HG03139 (cell line): ENCODE data around the gene PIP4K2A.
"Not testable (repeated sequence)": the region's sequence is repeated elsewhere in the genome, so short reads cannot be mapped to it uniquely, and the experiment has no call there.

ENCODE experiments used
- ATAC-seq: cut with Tn5 transposase; IDR thresholded peaks from one replicate; pipeline ENCODE4 v1.9.1; 2021; ENCODE audit not compliant: unreplicated experiment

PIP4K2A gene

GRCh38 chr10:22714479-22715289 is at the start of gene PIP4K2A:
Gene PIP4K2A (minus strand): TSS chr10:22714578. CDS start chr10:22714326, 252 bp downstream.
- peak; percentile 71 for ATAC-seq

GRCh38 chr10:22761569-22762220 is 47.3 kb upstream of the PIP4K2A start:
- ATAC-seq: no peak

- ATAC-seq: no peak
These were observed 45.6 kb upstream of the PIP4K2A start for GRCh38 chr10:22760025-22760424.

- no peak for ATAC-seq
These were observed 44.5 kb upstream of the PIP4K2A start for GRCh38 chr10:22758867-22759266.

GRCh38 chr10:22754296-22754695 is 39.9 kb upstream of the PIP4K2A start:
- ATAC-seq: no peak

- ATAC-seq: no peak
These were observed 39.4 kb upstream of the PIP4K2A start for GRCh38 chr10:22753786-22754185.

GRCh38 chr10:22752272-22752889 is 38.0 kb upstream of the PIP4K2A start:
- ATAC-seq: no peak

GRCh38 chr10:22750131-22750530 is 35.8 kb upstream of the PIP4K2A start:
- ATAC-seq: no peak

GRCh38 chr10:22744858-22745257 is 30.5 kb upstream of the PIP4K2A start:
- not testable (repeated sequence) for ATAC-seq

- ATAC-seq: peak; percentile 99
These were observed 28.3 kb upstream of the PIP4K2A start for GRCh38 chr10:22742678-22743077.

- not testable (repeated sequence) for ATAC-seq
These were observed 27.3 kb upstream of the PIP4K2A start for GRCh38 chr10:22741631-22742030.

GRCh38 chr10:22740180-22740579 is 25.8 kb upstream of the PIP4K2A start:
- ATAC-seq: no peak

- no peak for ATAC-seq
These were observed 23.2 kb upstream of the PIP4K2A start for GRCh38 chr10:22737587-22737986.

GRCh38 chr10:22736134-22736533 is 21.8 kb upstream of the PIP4K2A start:
- no peak for ATAC-seq

GRCh38 chr10:22733992-22734391 is 19.6 kb upstream of the PIP4K2A start:
- ATAC-seq: no peak

GRCh38 chr10:22727663-22728062 is 13.3 kb upstream of the PIP4K2A start:
- ATAC-seq: no peak

- no peak for ATAC-seq
These were observed 12.7 kb upstream of the PIP4K2A start for GRCh38 chr10:22727112-22727511.

- ATAC-seq: no peak
These were observed 10.4 kb upstream of the PIP4K2A start for GRCh38 chr10:22724773-22725172.

GRCh38 chr10:22723783-22724182 is 9.4 kb upstream of the PIP4K2A start:
- peak; percentile 30 for ATAC-seq

- ATAC-seq: peak; percentile 86
These were observed 9.0 kb upstream of the PIP4K2A start for GRCh38 chr10:22723343-22723779.

GRCh38 chr10:22722626-22723169 is 8.3 kb upstream of the PIP4K2A start:
- ATAC-seq: no peak

- ATAC-seq: no peak
These were observed 6.3 kb upstream of the PIP4K2A start for GRCh38 chr10:22720667-22721066.
